Adrenal gland (tissue), 12 donors: ENCODE measurements around the gene CTDSPL. TPM values are rescaled to one million over a fixed set of nuclear protein-coding genes. Genes with fewer than 3 reads are reported as not detected.

Source experiments
- DNase-seq, 7 donors: peaks; one replicate each; pipeline ENCODE4 v3.0.0-alpha.2; 2019 to 2020
- H3K27ac ChIP-seq, 5 donors: fragments of 200-600 bp; sonication (generic) in 4 of 5; 1 replicate in 3 of 5; 2 replicates in 2 of 5; pipeline versions ENCODE4 v1.5.1 to v1.8.0; 2016 to 2020; ENCODE audit warnings: mild to moderate bottlenecking in 1 of 5
- H3K27me3 ChIP-seq: fragments of 200-600 bp; 2 replicates; pipeline ENCODE4 v1.8.0; 2021
- H3K36me3 ChIP-seq, 2 donors: fragments of 200-600 bp; replicated peaks in 1 of 2; 1 replicate in 1 of 2; 2 replicates in 1 of 2; pipeline versions ENCODE4 v1.5.1 to v1.8.0; 2018 to 2022
- H3K4me1 ChIP-seq, 2 donors: fragments of 200-600 bp; replicated peaks in 1 of 2; 1 replicate in 1 of 2; 2 replicates in 1 of 2; pipeline versions ENCODE4 v1.5.1 to v1.8.0; 2018 to 2021
- H3K4me3 ChIP-seq, 4 donors: fragments of 200-600 bp; sonication (generic) in 3 of 4; one replicate each; pipeline ENCODE4 v1.5.1; 2016 to 2018
- H3K9me3 ChIP-seq, 3 donors: fragments of 200-600 bp; sonication (generic) in 1 of 3; replicated peaks in 1 of 3; 1 replicate in 2 of 3; 2 replicates in 1 of 3; pipeline versions ENCODE4 v1.5.1 to v1.8.0; 2016 to 2021
- CTCF ChIP-seq, 6 experiments: fragments of 450-650 bp in 4 of 6; fragments of 200-600 bp in 2 of 6; sonication (generic) in 1 of 6; IDR thresholded peaks; 1 replicate in 5 of 6; 2 replicates in 1 of 6; pipeline versions ENCODE4 v1.5.1 to v1.8.0; 2016 to 2021; ENCODE audit warnings: antibody characterized with exemption in 6 of 6, mild to moderate bottlenecking in 2 of 6, moderate library complexity in 1 of 6
- POLR2A ChIP-seq, 2 donors: fragments of 450-650 bp; IDR thresholded peaks; one replicate each; pipeline ENCODE4 v1.6.1; 2017; ENCODE audit warnings: antibody characterized with exemption in 2 of 2, mild to moderate bottlenecking in 2 of 2, moderate library complexity in 1 of 2
- WGBS, 4 donors: extraction: QIAGEN DNeasy Blood & Tissue Kit in 2 of 4; methylation state at CpG; one replicate each; pipeline versions ENCODE4 v1.1.5 to v1.1.7; 2013 to 2017; 5-methylcytosine and 5-hydroxymethylcytosine counted together
- intact Hi-C, 2 donors: fragments of 100-400 bp; cut with DNase I; formaldehyde crosslinking; loops; one replicate each; pipeline versions ENCODE4 v1.14.1 to v1.15.0; 2022 to 2023
- polyA plus RNA-seq, 3 donors: library from polyadenylated mRNA; stranded (reverse); fragments of 200-250 nt in 2 of 3; fragments of 350-450 nt in 1 of 3; fragmentation: Illumina TruSeq in 1 of 3; extraction: RNeasy Lipid Tissue Mini Kit (QIAGEN cat#74804) in 1 of 3; gene quantifications; one replicate each; pipeline ENCODE4 v1.2.3, GENCODE V29; 2013 to 2014
- total RNA-seq, 9 donors: library from RNA; depleted of rRNA in 4 of 9; stranded (reverse); fragments of >200 nt in 4 of 9; fragments of 120-200 nt in 1 of 9; fragmentation: NEBNext Ultra II Directional in 1 of 9; extraction: Animal tissue kit (Norgen Biotek cat#: 25700) in 1 of 9; gene quantifications; one replicate each; pipeline versions ENCODE4 v1.1.0 to v1.2.4, GENCODE V29; 2013 to 2023
- donor health status: healthy with polysubstance abuse.
- donor health status: Bipolar disorder and iron deficiency.
- donor health status: DM: yes; HTN: yes; CAD: no.
- donor health status: DM: no; HTN: no; CAD: no.
- donor health status: DM: no; HTN: no; CAD: no.
- donor health status: DM: yes; HTN: yes; CAD: no.

CTDSPL gene
- total and polyA plus RNA-seq, 12 donors: 6.4 to 27.7 (median 16.0) TPM

- H3K36me3 ChIP-seq: peaks cover 0 to 11% of the 10 kb centered on the region in 2 donors
- WGBS, 4 donors: 85 to 90% (median 88%) methylated on average over 8 of the region's 8 CpGs
- H3K27ac ChIP-seq: no peak overlapping the region
- H3K4me3 ChIP-seq: no peak overlapping the region
- TF ChIP-seq CTCF (IDR thresholded peaks at IDR 0.05) (no peak), POLR2A (IDR thresholded peaks at IDR 0.05) (no peak)
- H3K4me1 ChIP-seq: no peaks in the 10 kb centered on the region
- DNase-seq: peak in 1 of 7 donors; percentile 48
- H3K27me3 ChIP-seq: no peaks in the 10 kb centered on the region
- intact Hi-C loops: no loop called here
- no peaks in the 10 kb centered on the region for H3K9me3 ChIP-seq
Measured at GRCh38 chr3:37979541-37980461, 118.1 kb downstream of the CTDSPL start.

GRCh38 chr3:37980462-37981347, 119.0 kb downstream of the CTDSPL start:
- no peaks in the 10 kb centered on the region for H3K9me3 ChIP-seq
- 90 to 94% (median 93%) methylated on average over 14 of the region's 14 CpGs for WGBS, 4 donors
- no peaks in the 10 kb centered on the region for H3K4me1 ChIP-seq
- intact Hi-C loops: no loop called here
- no peaks in the 10 kb centered on the region for H3K27me3 ChIP-seq
- no peak overlapping the region for H3K27ac ChIP-seq
- H3K36me3 ChIP-seq: peaks cover 0 to 10% of the 10 kb centered on the region in 2 donors
- no peak overlapping the region for H3K4me3 ChIP-seq
- DNase-seq: peak in 1 of 7 donors; percentile 48
- TF ChIP-seq CTCF (IDR thresholded peaks at IDR 0.05) (no peak), POLR2A (IDR thresholded peaks at IDR 0.05) (no peak)

- TF ChIP-seq POLR2A (IDR thresholded peaks at IDR 0.05): no peak
- no peak for TF ChIP-seq CTCF (IDR thresholded peaks at IDR 0.05)
- no peaks in the 10 kb centered on the region for H3K9me3 ChIP-seq
- peak in 1 of 7 donors; percentile 10 for DNase-seq
- no peaks in the 10 kb centered on the region for H3K4me1 ChIP-seq
- no peak overlapping the region for H3K4me3 ChIP-seq
- intact Hi-C loops: no loop called here
- H3K27ac ChIP-seq: no peak overlapping the region
- WGBS, 4 donors: 95 to 100% (median 97%) methylated on average over 2 of the region's 2 CpGs
- H3K27me3 ChIP-seq: no peaks in the 10 kb centered on the region
- H3K36me3 ChIP-seq: peaks cover 0 to 4% of the 10 kb centered on the region in 2 donors
Measured at GRCh38 chr3:37981348-37981664, 119.6 kb downstream of the CTDSPL start.

- H3K9me3 ChIP-seq: no peaks in the 10 kb centered on the region
Measured at GRCh38 chr3:37982331-37982730, 120.7 kb downstream of the CTDSPL start.

More at GRCh38 chr3:37982331-37982730, 120.7 kb downstream of the CTDSPL start:
- 68 to 89% (median 83%) methylated on average over 1 of the region's 1 CpG for WGBS, 4 donors
- DNase-seq: peak in 1 of 7 donors; percentile 18
- Histone ChIP-seq H3K4me3 (no peak overlapping the region), H3K27me3 (no peaks in the 10 kb centered on the region), H3K27ac (no peak overlapping the region), H3K36me3 (peaks cover 0 to 4% of the 10 kb centered on the region in 2 donors), H3K4me1 (no peaks in the 10 kb centered on the region)
- TF ChIP-seq CTCF (IDR thresholded peaks at IDR 0.05): no peak
- no peak for TF ChIP-seq POLR2A (IDR thresholded peaks at IDR 0.05)
- intact Hi-C loops: no loop called here
